GM23248 (cell line): Measurements from ENCODE around the gene AKAP6. TPM values are rescaled to one million over a fixed set of nuclear protein-coding genes. Genes with fewer than 3 reads are reported as not detected.
A peak's percentile ranks its signal among the peaks of the same experiment; 100 is the strongest.

Experiments
- DNase-seq: peaks from one replicate; pipeline ENCODE4 v3.0.0-alpha.2; 2015
- H2AFZ ChIP-seq: fragments of 200-600 bp; sonication (generic); 2 replicates; pipeline ENCODE4 v1.6.1; 2016; ENCODE audit warnings: antibody characterized with exemption
- H3F3A ChIP-seq: fragments of 200-600 bp; sonication (generic); 2 replicates; pipeline ENCODE4 v1.6.1; 2016; ENCODE audit warnings: mild to moderate bottlenecking, antibody characterized with exemption, mixed run types; ENCODE audit not compliant: insufficient read depth
- H3K27ac ChIP-seq: fragments of 200-600 bp; sonication (generic); 2 replicates; pipeline ENCODE4 v1.5.1; 2016; ENCODE audit warnings: mild to moderate bottlenecking
- H3K27me3 ChIP-seq: fragments of 200-600 bp; sonication (generic); replicated peaks from 2 replicates; pipeline ENCODE4 v1.6.1; 2016; ENCODE audit warnings: mild to moderate bottlenecking; ENCODE audit not compliant: insufficient read depth
- H3K36me3 ChIP-seq: fragments of 200-600 bp; sonication (generic); 2 replicates; pipeline ENCODE4 v1.6.1; 2016; ENCODE audit warnings: low read depth, mild to moderate bottlenecking
- H3K4me1 ChIP-seq: fragments of 200-600 bp; sonication (generic); 2 replicates; pipeline ENCODE4 v1.6.1; 2016; ENCODE audit warnings: mild to moderate bottlenecking; ENCODE audit not compliant: insufficient read depth
- H3K4me2 ChIP-seq: fragments of 200-600 bp; sonication (generic); one replicate; pipeline ENCODE4 v1.6.1; 2016; ENCODE audit warnings: mild to moderate bottlenecking; ENCODE audit not compliant: unreplicated experiment
- H3K4me3 ChIP-seq: fragments of 200-600 bp; sonication (generic); 2 replicates; pipeline ENCODE4 v1.5.1; 2016; ENCODE audit warnings: mild to moderate bottlenecking
- H3K79me2 ChIP-seq: fragments of 200-600 bp; sonication (generic); 2 replicates; pipeline ENCODE4 v1.6.1; 2016; ENCODE audit warnings: mild to moderate bottlenecking; ENCODE audit not compliant: insufficient read depth
- H3K9ac ChIP-seq: fragments of 200-600 bp; sonication (generic); 2 replicates; pipeline ENCODE4 v1.6.1; 2016; ENCODE audit warnings: mild to moderate bottlenecking
- H3K9me2 ChIP-seq: fragments of 200-600 bp; sonication (generic); 2 replicates; pipeline ENCODE4 v1.6.1; 2016; ENCODE audit warnings: mixed run types, mild to moderate bottlenecking, moderate library complexity; ENCODE audit not compliant: insufficient read depth
- H3K9me3 ChIP-seq: fragments of 200-600 bp; sonication (generic); one replicate; pipeline ENCODE4 v1.6.1; 2017; ENCODE audit warnings: low read depth
- H4K20me1 ChIP-seq: fragments of 200-600 bp; sonication (generic); 2 replicates; pipeline ENCODE4 v1.6.0; 2016; ENCODE audit not compliant: insufficient read depth
- EZH2 ChIP-seq: fragments of 200-600 bp; sonication (generic); IDR thresholded peaks from 2 replicates; pipeline ENCODE4 v1.6.1; 2018; ENCODE audit warnings: antibody characterized with exemption, mild to moderate bottlenecking; ENCODE audit not compliant: insufficient read depth, poor library complexity, severe bottlenecking
- EZH2phosphoT487 ChIP-seq: fragments of 200-600 bp; sonication (generic); IDR thresholded peaks from 2 replicates; pipeline ENCODE4 v1.6.1; 2018; ENCODE audit warnings: antibody characterized with exemption, moderate library complexity, mild to moderate bottlenecking, low read depth; ENCODE audit not compliant: insufficient read depth
- WGBS, 2 experiments: methylation state at CpG; one replicate each; pipeline ENCODE4 v1.1.6; 2015 to 2017; ENCODE audit warnings: low lambda C conversion rate in 2 of 2, low coverage in 1 of 2; ENCODE audit errors: missing lambda C conversion rate in 2 of 2; 5-methylcytosine and 5-hydroxymethylcytosine counted together
- in situ Hi-C: fragments of 300-500 bp; cut with MboI; formaldehyde crosslinking; loops from 2 replicates; pipeline ENCODE4 v1.15.0; 2020
- polyA plus RNA-seq: library from polyadenylated mRNA; unstranded; fragments of >200 nt; fragmentation: Nextera tagmentation; extraction: Ambion mirVana; gene quantifications from 2 replicates; pipeline ENCODE4 v1.2.1, GENCODE V29; 2016
- total RNA-seq: library from RNA; depleted of rRNA; stranded (reverse); fragments of >200 nt; shearing (Covaris generic); gene quantifications from 2 replicates; pipeline ENCODE4 v1.2.3, GENCODE V29; 2014

Gene AKAP6
- total and polyA plus RNA-seq, 2 experiments from 2014 or later = 4.8 to 19.1 TPM

GRCh38 chr14:32470161-32470715 is 141.1 kb downstream of the AKAP6 start:
- Histone ChIP-seq H2AFZ (peak overlapping the region; percentile 42; the same call in 1 of the 2 replicates), H3K9me3 (no peaks in the 10 kb centered on the region), H3K4me1 (peaks cover 57% of the 10 kb centered on the region), H3K4me3 (no peak overlapping the region), H4K20me1 (no peaks in the 10 kb centered on the region), H3K27me3 (no peaks in the 10 kb centered on the region), H3K9ac (no peak overlapping the region), H3K79me2 (no peaks in the 10 kb centered on the region), H3K36me3 (no peaks in the 10 kb centered on the region), H3F3A (peaks cover 52% of the 10 kb centered on the region), H3K4me2 (peak overlapping the region; percentile 70), H3K27ac (0 out of 2 replicates have a peak overlapping the region, but pooled peaks have one; percentile 5), H3K9me2 (no peaks in the 10 kb centered on the region)
- in situ Hi-C loops = no loop called here
- TF ChIP-seq EZH2phosphoT487 (no peak), EZH2 (no peak)
- WGBS, 2 experiments = 66 to 72% methylated on average over 4 of the region's 4 CpGs
- peak; percentile 18 for DNase-seq

GRCh38 chr14:32471181-32471580 is 142.1 kb downstream of the AKAP6 start:
- no peak overlapping the region for H3K4me2 ChIP-seq
- H3K9me3 ChIP-seq = no peaks in the 10 kb centered on the region
- WGBS, 2 experiments = 92 to 97% methylated on average over 4 of the region's 4 CpGs
- H4K20me1 ChIP-seq = no peaks in the 10 kb centered on the region
- no peak overlapping the region for H2AFZ ChIP-seq
- H3K4me3 ChIP-seq = no peak overlapping the region
- no peak for TF ChIP-seq EZH2phosphoT487
- no peak for TF ChIP-seq EZH2
- H3K27me3 ChIP-seq = no peaks in the 10 kb centered on the region
- no peak overlapping the region for H3K9ac ChIP-seq
- no peak for DNase-seq
- peaks cover 52% of the 10 kb centered on the region for H3F3A ChIP-seq
- H3K9me2 ChIP-seq = no peaks in the 10 kb centered on the region
- no peak overlapping the region for H3K27ac ChIP-seq
- no peaks in the 10 kb centered on the region for H3K79me2 ChIP-seq
- H3K36me3 ChIP-seq = no peaks in the 10 kb centered on the region
- in situ Hi-C loops = no loop called here
- peaks cover 57% of the 10 kb centered on the region for H3K4me1 ChIP-seq

- Histone ChIP-seq H3K4me1 (peaks cover 57% of the 10 kb centered on the region), H3K9me3 (no peaks in the 10 kb centered on the region), H3K9ac (peak overlapping the region; percentile 73), H4K20me1 (no peaks in the 10 kb centered on the region), H3K27ac (peak overlapping the region; percentile 90), H3K36me3 (no peaks in the 10 kb centered on the region), H3F3A (peaks cover 52% of the 10 kb centered on the region), H2AFZ (0 out of 2 replicates have a peak overlapping the region, but pooled peaks have one; percentile 16), H3K27me3 (no peaks in the 10 kb centered on the region), H3K4me3 (peak overlapping the region; percentile 46; the same call in 1 of the 2 replicates), H3K79me2 (no peaks in the 10 kb centered on the region), H3K9me2 (no peaks in the 10 kb centered on the region), H3K4me2 (peak overlapping the region; percentile 82)
- in situ Hi-C loops = no loop called here
- DNase-seq = no peak
- 94 to 100% methylated on average over 1 of the region's 1 CpG for whole genome bisulfite sequencing, 2 experiments
- TF ChIP-seq EZH2phosphoT487 (no peak), EZH2 (no peak)
These were observed 143.0 kb downstream of the AKAP6 start for GRCh38 chr14:32472076-32472475.

- Histone ChIP-seq H3K9me3 (no peaks in the 10 kb centered on the region), H3F3A (peaks cover 52% of the 10 kb centered on the region), H3K4me2 (peak overlapping the region; percentile 82), H4K20me1 (no peaks in the 10 kb centered on the region), H3K9ac (peak overlapping the region; percentile 73), H2AFZ (peak overlapping the region; percentile 16; the same call in 1 of the 2 replicates), H3K79me2 (no peaks in the 10 kb centered on the region), H3K27me3 (no peaks in the 10 kb centered on the region), H3K27ac (peak overlapping the region; percentile 90), H3K4me1 (peaks cover 64% of the 10 kb centered on the region), H3K9me2 (no peaks in the 10 kb centered on the region), H3K4me3 (peak overlapping the region; percentile 46), H3K36me3 (no peaks in the 10 kb centered on the region)
- WGBS, 2 experiments = 13 to 29% methylated on average over 4 of the region's 4 CpGs
- peak; percentile 73 for DNase-seq
- in situ Hi-C loops = no loop called here
- TF ChIP-seq EZH2phosphoT487 (no peak), EZH2 (no peak)
These were observed 143.7 kb downstream of the AKAP6 start for GRCh38 chr14:32472512-32473463.
